Stimulated activated CD4-positive, alpha-beta T cell treated with anti-CD3 and anti-CD28 coated beads, Interleukin-2, amount 100 ng/mL, for 48 hours (primary cell): Measurements from ENCODE around the gene CRYBG2.

Experiments used
- DNase-seq, 2 donors: peaks; one replicate each; pipeline ENCODE4 v3.0.0-alpha.2; 2020

The CRYBG2 gene

GRCh38 chr1:26370591-26371382 lies 16.9 kb upstream of the CRYBG2 start:
- DNase-seq, result no peak

- no peak for DNase-seq
Observed at GRCh38 chr1:26368486-26368885, 14.6 kb upstream of the CRYBG2 start.

- no peak for DNase-seq
Observed at GRCh38 chr1:26368006-26368405, 14.1 kb upstream of the CRYBG2 start.

GRCh38 chr1:26367441-26367840 lies 13.5 kb upstream of the CRYBG2 start:
- no peak for DNase-seq

GRCh38 chr1:26364956-26365355 lies 11.0 kb upstream of the CRYBG2 start:
- no peak for DNase-seq

GRCh38 chr1:26363549-26364448 lies 9.9 kb upstream of the CRYBG2 start:
- peak; percentile 83 to 89 for DNase-seq

- DNase-seq, result no peak
Observed at GRCh38 chr1:26362331-26362730, 8.4 kb upstream of the CRYBG2 start.

GRCh38 chr1:26361605-26362122 lies 7.7 kb upstream of the CRYBG2 start:
- no peak for DNase-seq

- no peak for DNase-seq
Observed at GRCh38 chr1:26360807-26361604, 7.1 kb upstream of the CRYBG2 start.

GRCh38 chr1:26359981-26360806 lies 6.3 kb upstream of the CRYBG2 start:
- DNase-seq, result peak in 1 of 2 donors; percentile 38

- DNase-seq, result peak; percentile 42 to 54
Observed at GRCh38 chr1:26358411-26359384, 4.8 kb upstream of the CRYBG2 start.

GRCh38 chr1:26357121-26357602 lies 3.2 kb upstream of the CRYBG2 start:
- DNase-seq, result no peak

- no peak for DNase-seq
Observed at GRCh38 chr1:26356106-26356505, 2.2 kb upstream of the CRYBG2 start.

- no peak for DNase-seq
Observed at GRCh38 chr1:26354972-26355371, 1.0 kb upstream of the CRYBG2 start.

- no peak for DNase-seq
Observed at GRCh38 chr1:26353210-26353859, 595 bp downstream of the CRYBG2 start.

GRCh38 chr1:26352338-26352679 lies 1.6 kb downstream of the CRYBG2 start:
- no peak for DNase-seq

- no peak for DNase-seq
Observed at GRCh38 chr1:26351590-26352337, 2.2 kb downstream of the CRYBG2 start.

- no peak for DNase-seq
Observed at GRCh38 chr1:26350701-26351589, 3.0 kb downstream of the CRYBG2 start.
